Stimulated activated naive CD4-positive, alpha-beta T cell treated with Interleukin-2 at 50 U/mL for 16 hours (primary cell): Measurements from ENCODE around the gene ALCAM.

ENCODE experiments used
- DNase-seq: peaks from one replicate; lab custom pipeline; 2025; lab: John Stamatoyannopoulos, UW

The ALCAM gene

DNA sequence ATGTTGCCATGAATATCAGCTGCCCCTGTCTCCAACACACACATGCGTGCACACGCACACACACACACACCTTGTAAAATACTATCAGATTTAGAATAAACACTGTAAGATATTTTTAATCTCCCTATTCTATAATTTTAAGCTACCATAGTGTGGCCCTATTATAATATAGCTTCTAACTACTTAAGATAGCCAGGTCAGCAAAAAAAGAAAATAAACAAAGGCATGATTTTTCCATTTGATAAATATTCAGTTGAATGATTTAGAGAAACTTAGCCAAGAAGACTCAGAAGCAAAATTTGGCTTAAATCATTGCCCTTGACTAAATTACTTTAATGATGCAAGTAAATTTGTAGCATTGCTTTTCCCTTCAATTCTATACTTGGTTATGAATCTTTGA is 162.2 kb downstream of the ALCAM start:
- DNase-seq: no peak

DNA sequence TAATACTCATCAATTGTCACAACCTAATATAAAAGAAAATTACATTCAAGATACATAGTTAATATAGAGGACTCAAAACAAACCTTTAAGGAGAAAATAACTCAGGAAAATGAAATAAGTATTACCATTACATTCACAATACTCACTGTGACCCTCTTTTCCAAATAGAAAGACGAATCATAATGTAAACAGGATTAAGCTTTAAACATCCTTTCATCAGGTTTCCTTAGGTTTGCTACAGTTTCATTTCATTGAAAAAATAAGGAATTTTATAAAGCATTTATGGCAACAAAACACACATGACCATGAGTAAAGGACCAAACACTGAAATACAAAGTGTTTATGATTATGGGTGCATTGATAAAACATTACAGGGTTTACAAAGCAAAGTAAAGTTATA is 162.7 kb downstream of the ALCAM start:
- DNase-seq: no peak

DNA sequence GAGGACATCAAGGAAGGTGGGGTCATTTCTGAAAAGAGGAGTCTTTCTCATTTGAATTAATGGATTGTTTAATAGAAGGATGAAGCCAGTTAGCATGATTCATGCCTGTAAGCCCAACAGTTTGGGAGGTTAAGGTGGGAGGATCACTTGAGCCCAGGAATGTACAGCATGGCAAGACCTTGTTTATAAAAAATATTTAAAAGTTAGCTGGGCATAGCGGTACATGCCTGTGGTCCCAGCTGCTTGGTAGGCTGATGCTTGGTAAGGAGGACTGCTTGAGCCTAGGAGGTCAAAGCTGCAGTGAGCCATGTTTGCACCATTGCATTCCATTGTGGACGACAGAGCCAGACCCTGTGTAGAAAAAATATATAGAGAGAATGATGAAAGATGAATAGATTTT is 165.5 kb downstream of the ALCAM start:
- DNase-seq: no peak

DNA sequence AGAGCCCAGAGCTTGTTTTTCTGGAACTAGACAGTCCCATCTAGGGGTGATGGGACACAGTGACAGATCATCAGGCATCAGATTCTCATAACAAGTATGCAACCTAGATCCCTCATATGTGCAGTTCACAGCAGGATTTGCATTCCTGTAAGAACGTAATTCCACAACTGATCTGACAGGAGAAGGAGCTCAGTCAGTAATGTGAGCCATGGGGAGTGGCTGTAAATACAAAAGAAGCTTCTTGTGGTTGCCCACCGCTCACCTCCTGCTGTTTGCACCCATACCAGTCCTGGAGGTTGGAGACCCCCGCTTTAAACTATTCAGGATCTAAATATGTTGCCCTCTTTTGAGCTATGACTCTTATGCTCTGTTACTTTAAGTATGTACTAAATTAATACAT is 167.3 kb downstream of the ALCAM start:
- no peak for DNase-seq

DNA sequence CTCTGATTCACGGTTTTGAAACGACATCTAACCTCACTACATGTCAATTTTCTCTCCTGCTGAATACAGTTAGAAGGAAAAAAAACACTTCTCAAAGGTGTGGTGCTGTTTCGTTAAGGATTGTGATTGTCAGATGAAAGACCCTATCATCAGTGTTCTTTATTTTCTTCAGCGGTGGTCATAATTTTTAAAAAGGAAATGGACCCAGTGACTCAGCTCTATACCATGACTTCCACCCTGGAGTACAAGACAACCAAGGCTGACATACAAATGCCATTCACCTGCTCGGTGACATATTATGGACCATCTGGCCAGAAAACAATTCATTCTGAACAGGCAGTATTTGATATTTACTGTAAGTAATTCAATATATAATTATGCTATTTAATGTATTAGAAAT is 167.8 kb downstream of the ALCAM start:
- no peak for DNase-seq

DNA sequence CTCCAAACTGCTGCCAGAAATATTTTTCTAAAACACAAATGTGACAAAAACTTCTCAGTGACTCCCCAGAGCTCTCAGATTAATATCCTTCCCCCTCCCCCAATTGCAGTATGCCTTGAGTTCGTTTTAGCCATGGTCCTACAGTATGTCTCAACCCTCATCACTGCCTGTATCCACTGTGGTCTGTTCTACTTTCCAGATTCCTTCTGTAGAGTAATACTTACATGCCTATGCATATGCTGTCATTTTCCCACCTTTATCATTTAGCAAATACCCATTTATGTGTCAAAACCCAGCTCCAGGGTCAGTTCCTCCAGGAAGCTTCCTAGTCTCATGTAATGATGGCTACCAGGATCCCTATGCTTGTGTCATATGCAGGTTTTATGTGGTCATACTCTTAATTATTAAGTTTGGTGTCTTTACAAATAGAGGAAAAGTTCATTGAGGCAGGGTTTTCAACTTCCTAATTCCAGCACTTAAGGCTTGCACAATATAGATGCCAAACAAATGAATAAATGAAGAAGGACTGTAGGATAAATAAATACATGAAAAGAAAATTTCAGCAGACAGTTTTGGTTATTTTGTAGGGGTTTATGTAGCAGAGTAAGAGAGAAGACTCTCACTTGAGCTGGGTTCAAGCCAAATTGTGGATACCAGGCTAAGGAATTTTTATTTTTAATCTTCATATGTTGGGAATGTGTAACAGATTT is 170.8 kb downstream of the ALCAM start:
- DNase-seq: no peak

DNA sequence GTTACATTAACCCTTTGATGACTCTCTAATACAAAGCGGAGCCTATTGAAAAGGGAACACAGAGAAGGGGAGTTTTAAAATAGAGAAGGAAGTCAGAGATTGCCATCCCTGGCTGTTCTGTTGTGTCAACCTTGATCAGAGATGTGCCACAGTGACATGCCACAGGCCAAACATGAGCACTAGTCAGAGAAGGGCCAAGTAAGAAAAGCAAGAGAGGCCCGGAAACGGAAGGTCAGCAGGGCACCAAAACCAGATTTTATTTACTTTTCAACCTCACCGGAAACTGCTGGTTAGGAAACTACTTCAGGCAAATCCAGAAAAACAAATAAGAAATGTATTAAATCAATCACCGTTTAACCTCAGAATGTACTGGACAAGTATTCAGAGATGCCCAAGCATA is 171.8 kb downstream of the ALCAM start:
- no peak for DNase-seq

DNA sequence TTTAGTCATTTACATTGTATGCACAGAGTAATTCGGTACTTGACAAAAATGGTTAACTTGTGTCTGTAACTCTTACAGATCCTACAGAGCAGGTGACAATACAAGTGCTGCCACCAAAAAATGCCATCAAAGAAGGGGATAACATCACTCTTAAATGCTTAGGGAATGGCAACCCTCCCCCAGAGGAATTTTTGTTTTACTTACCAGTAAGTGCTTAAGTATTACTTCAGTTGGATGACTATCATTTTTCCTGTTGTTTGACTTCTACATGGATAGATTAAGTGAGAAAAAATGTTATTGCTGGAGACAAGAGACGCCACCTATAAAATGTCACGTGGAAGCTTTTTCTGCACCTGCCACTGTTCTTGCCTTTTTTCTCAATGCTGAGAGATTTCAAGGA is 173.2 kb downstream of the ALCAM start:
- DNase-seq: no peak

DNA sequence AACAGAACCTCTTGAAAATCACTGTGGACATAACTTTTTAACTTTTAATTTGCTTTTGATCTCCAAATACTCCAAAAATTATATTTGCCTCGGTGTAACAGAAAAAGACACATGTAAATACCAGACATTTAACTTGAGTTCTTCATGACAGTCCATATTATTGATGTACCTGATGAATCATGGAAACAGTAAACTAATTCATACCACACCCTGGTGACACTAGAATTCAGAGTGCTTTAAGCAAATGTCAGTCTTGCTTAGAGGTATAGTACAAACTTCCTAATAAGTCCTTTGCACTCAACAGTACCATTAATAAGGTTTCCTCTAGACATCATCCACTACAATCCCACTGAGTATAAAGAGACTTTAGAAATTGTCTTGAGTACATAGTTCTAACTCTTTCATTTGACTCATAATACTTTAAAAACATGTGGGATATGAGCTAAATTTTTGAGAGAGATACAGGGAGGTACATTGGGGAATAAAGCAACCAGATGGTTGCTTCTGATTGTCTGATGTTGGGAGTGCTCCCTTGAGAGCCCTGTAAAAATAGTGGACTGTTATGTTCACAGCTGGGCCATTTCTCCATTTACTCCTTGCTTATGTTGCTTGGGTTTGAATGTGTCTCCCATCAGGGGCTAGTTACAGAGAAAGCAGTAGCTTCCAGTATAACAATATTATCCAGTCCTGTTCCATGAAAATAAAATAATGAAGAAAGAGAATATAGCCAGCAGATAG is 175.7 kb downstream of the ALCAM start:
- DNase-seq: no peak

DNA sequence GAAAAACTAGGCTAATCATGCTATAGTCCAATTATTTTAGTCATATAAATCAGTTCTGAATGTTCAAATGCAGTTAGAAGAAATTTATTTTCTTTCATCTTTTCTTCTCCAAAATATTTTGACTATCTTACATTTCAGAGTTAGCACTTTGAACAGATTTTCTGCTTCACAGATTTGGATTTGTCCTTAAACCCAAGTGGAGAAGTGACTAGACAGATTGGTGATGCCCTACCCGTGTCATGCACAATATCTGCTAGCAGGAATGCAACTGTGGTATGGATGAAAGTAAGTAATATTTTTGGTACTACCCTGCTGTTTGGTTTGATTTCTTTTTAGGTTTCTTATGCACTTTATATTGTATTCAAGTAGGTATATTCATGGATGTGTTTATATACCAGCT is 178.3 kb downstream of the ALCAM start:
- no peak for DNase-seq

DNA sequence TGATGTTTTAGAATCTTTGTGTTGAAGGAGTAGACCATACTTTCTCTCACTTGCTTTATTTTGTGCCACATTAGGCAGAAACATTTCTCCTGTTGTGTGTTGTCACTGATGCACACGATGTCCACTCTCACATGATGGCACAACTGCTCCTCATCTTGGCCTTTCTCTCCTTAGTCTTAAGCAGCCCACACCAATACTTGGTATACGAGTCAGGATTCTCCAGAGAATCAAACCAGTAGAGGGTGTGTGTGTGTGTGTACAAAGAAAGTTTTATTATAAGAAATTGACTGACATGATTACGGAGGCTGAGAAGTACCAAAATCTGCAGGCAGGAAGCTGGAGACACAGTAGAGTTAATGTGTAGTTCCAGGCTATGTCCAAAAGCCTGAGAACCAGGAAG is 187.1 kb downstream of the ALCAM start:
- no peak for DNase-seq

DNA sequence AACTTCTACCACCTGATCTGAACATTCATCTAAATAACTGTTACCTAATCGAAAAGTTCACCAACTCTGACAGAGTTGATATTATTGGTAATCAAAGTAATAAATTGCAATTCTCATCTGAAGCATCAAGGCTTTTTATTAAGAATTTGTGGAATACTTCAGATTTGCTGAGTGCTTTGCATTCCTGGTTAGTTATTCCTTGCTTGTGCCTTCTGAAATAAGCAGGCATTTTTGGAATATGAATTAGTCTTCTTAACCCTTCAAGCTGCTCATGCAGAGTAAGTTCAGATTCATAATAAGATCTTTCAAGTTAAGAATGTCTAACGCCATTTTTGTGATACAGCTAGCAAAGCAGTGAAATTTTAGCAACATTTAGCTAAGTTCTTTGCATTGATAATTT is 188.5 kb downstream of the ALCAM start:
- DNase-seq: no peak

DNA sequence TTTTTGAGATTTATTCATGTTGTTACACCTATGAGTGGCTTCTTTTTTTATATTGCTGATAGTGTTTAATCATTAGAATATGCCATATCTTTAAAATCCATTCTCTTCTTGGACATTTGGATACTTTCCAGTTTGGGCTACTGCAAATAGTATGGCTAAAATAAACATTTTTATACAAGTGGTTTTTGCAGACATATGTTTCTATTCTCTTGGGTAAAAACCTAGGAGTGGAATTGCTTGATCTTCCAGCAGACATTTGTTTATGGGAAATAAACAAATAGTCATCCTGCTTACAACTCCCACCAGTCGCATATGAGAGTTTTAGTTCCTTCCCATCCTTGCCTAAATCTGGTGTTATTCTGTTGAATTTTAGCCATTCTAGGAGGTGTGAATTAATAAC is 193.1 kb downstream of the ALCAM start:
- no peak for DNase-seq

DNA sequence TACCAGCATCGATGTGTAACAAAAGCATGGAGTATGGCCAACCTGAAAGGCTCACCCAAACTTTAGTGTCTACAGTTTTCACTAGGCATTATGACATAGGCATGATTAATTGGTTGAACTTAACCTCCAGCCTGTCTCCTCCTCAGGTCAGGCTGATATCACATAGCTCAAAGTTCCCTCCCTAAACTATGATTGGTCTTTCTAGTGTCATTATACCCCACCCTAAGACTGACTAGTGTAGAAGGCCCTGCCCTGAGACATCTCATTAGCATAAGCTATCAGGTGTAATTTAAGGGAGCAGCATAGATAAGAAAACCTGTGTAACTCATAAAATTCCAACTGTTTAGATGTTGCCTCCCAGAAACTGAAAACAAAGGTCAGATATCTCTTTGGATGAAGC is 195.2 kb downstream of the ALCAM start:
- DNase-seq: no peak

DNA sequence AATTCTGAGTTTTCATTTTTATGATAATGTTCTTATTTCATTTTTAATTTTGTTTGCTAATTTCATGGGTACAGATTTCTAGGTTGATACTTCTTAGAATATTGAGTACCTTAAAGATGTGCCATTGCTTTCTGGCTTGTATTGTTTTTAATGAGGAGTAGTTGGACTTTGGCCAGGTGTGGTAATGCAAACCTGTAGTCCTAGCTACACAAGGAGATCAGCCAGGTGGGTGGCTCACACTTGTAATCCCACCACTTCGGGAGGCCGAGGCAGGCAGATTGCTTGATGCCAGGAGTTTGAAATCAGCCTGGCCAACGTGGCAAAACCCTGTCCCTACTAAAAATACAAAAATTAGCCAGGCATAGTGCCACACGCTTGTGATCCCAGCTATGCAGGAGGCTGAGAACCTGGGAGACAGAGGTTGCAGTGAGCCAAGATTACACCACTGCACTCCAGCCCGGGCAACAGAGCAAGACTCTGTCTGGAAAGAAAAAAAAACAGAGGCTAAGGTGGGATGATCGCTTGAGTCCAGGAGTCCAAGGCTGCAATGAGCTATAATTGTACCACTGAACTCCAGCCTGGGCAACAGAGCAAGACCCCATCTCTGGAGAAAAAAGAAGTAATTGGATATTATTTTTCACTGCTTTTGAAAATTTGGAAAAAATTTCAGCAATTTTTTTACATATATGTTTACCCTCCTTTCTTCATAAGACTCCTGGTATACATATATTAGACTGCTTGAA is 198.0 kb downstream of the ALCAM start:
- DNase-seq: no peak

DNA sequence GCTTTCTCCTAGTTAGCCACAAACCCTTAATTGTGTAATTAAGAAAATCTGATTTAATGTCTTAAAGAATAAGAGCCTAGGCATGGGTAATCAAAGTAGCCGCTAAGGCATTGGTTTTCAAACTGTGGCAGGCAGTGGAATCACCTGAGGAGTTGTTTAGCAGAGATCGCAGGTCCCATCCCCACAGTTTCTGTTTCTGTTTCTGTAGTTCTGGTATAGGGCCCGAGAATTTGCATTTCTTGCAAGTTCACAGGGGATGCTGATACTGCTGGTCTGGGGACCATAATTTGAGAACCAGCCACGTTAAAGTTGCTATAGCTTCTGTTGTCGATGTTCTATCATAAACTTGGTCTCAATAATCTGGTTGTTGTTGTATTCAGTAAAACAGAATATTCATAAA is 204.3 kb downstream of the ALCAM start:
- no peak for DNase-seq

DNA sequence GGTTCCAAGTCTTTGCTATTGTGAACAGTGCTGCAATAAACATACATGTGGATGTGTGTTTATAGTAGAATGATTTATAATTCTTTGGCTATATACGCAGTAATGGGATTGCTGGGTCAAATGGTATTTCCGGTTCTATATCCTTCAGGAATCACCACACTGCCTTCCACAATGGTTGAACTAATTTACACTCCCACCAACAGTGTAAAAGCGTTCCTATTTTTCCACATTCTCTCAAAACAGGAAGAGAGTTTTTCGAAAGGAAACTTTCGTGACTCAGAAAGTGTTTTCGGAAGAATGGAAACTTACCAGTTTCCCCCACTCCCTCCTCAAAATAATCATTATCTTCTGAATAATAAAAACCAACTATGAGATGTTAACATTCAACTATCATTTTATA is 205.8 kb downstream of the ALCAM start:
- no peak for DNase-seq

DNA sequence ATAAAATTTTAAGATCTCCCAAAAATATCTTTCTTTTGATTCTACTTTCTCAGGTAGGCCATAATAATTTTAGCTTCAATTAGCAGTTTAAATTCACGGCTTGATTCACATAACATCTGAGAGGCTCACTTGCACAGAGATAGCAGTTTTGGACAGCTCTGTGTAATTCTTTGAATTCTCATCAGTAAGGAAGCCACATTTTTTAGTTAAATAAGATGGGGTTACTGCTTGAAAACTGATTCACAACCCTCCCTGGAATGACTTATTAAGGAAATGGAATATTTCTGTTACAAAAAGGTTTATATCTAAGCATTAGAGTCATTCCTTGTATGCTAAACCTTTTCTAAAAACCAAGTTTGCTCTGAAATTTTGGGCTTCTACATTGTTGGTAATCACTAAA is 212.7 kb downstream of the ALCAM start:
- DNase-seq: no peak

DNA sequence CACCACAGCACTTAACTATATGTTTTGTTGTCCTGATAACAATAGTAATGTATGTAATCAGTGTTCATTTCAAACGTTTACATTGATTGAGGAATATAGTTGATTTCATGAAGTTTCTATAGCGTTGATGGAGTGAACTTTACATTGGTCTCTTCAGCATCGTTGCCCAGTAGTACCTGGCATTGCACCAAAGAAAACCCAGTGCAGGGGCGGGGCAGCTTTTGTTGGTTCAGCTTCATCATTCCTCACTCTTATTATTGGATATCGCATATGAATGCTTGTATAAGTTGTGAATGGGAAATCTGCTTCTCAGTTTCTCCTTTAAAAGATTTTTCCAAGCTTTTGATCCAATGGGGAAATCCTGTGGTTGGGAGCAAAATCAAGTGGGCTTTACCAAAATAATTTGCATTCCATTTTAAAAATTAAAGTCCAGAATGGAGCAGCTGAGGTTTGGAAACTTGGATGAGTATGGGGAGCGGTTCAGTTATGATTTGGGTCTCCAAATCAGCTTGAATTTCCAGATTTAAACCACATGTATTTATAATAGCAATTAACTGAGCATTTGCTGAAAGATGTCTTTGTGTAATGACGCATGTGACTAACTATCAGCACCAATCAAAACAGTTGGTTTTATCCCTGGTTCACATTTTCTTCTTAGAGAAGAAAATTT is 213.7 kb downstream of the ALCAM start:
- DNase-seq: no peak

DNA sequence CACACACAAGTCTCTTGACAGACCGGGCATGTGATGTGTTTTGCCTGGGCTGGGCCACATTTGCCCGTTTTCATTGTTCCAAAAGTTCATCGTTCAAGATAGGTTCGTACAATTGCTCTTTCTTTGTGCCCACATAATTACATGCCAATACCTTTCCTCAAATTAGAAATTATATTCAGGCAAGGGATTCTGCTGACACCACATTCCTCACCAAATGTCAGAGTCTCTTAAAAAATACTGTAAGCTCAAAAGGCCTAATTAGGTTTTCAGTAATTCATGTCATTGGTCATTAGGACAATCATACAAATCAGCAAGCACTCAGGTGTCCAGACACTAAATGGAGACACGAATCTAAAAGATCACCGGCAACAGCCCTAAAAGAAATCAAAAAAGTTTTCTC is 215.3 kb downstream of the ALCAM start:
- no peak for DNase-seq

DNA sequence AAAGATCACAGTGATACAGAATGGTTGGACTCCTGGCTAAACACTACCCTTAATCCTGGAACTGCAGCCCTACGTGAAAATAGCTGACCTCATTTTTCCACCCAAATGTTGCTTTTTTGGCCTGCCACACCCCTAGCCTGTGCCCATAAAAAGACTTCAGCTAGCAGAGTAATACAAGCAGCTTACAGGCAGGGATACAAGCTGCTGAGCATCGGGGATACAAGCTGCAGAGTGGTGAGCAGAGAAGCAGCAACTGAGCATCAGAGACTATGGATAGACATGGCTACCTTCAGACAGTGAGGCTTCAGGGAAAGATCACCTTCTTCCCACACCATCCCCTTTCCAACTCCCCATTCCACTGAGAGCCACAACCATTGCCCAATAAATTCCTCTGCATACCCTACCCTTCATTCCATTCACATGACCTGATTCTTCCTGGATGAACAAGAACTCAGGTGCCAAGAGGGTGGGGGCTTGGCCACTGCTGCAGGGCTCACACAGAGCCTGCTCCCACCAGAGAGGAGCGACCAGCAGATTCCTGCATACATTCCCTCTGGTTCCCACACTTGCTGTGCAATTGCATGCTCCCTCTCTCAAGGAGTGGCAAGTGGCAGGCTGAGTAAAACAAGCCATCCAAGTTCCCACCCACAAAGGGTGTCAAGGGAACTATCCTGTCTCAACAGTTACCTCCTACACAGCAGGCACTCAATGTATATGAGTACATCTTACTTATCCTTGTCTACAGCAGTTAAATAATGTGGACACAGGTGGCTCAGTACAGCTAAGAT is 217.5 kb downstream of the ALCAM start:
- DNase-seq: no peak

DNA sequence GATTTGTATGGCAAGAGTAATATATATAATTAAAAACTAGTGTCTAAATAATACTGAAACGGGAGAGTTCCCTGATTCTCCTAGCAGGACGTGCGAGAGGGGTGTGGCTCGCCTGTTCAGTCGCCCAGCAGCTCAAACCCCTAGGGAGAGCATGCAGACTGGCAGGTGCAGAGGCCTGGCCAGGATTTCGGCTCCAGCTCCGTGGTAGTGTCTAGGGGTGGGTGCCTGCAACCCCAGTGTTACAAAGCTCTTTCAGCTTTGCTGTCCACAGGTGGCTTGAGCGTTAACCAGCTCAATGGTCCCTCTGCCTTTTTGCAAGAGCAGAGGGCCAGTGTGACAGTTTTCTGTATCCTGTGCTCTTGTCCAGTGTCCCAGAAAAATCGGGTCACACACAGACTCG is 226.6 kb downstream of the ALCAM start:
- DNase-seq: no peak
